T1000 (cell line): Measurements from ENCODE around the gene EVL.

ENCODE experiments used
- DNase-seq: peaks from one replicate; lab custom pipeline; 2025; ENCODE audit warnings: mixed read lengths; lab: John Stamatoyannopoulos, UW

EVL gene

GRCh38 chr14:100128688-100129087 is 63.5 kb downstream of the EVL start:
- DNase-seq, result no peak

- DNase-seq, result no peak
Measured at GRCh38 chr14:100129161-100129589, 64.0 kb downstream of the EVL start.

GRCh38 chr14:100130521-100130920 is 65.3 kb downstream of the EVL start:
- DNase-seq, result no peak

- no peak for DNase-seq
Measured at GRCh38 chr14:100131181-100131580, 66.0 kb downstream of the EVL start.

- DNase-seq, result no peak
Measured at GRCh38 chr14:100132161-100132902, 67.1 kb downstream of the EVL start.

- DNase-seq, result no peak
Measured at GRCh38 chr14:100132903-100133510, 67.8 kb downstream of the EVL start.

GRCh38 chr14:100134586-100134985 is 69.4 kb downstream of the EVL start:
- no peak for DNase-seq

GRCh38 chr14:100135073-100135472 is 69.9 kb downstream of the EVL start:
- no peak for DNase-seq

GRCh38 chr14:100135784-100136183 is 70.6 kb downstream of the EVL start:
- no peak for DNase-seq

- no peak for DNase-seq
Measured at GRCh38 chr14:100137173-100137572, 72.0 kb downstream of the EVL start.

GRCh38 chr14:100138082-100138787 is 73.0 kb downstream of the EVL start:
- no peak for DNase-seq

- no peak for DNase-seq
Measured at GRCh38 chr14:100138955-100139354, 73.7 kb downstream of the EVL start.

GRCh38 chr14:100140452-100141078 is 75.3 kb downstream of the EVL start:
- no peak for DNase-seq

- no peak for DNase-seq
Measured at GRCh38 chr14:100141098-100141497, 75.9 kb downstream of the EVL start.

GRCh38 chr14:100142073-100143040 is 77.1 kb downstream of the EVL start:
- no peak for DNase-seq

- no peak for DNase-seq
Measured at GRCh38 chr14:100143523-100143922, 78.3 kb downstream of the EVL start.

GRCh38 chr14:100143934-100144333 is 78.7 kb downstream of the EVL start:
- no peak for DNase-seq

GRCh38 chr14:100144645-100144995 is 79.4 kb downstream of the EVL start:
- DNase-seq, result no peak

- no peak for DNase-seq
Measured at GRCh38 chr14:100144996-100145646, 79.9 kb downstream of the EVL start.

- no peak for DNase-seq
Measured at GRCh38 chr14:100145682-100146464, 80.7 kb downstream of the EVL start.
